GM19099 (cell line): ENCODE measurements around the gene PTPRJ.

Experiments used
- POLR2A ChIP-seq: IDR thresholded peaks from 3 replicates; pipeline ENCODE4 v1.6.1; 2011; ENCODE audit warnings: low read depth; ENCODE audit not compliant: insufficient read length; ENCODE audit errors: extremely low read depth

Gene PTPRJ

DNA sequence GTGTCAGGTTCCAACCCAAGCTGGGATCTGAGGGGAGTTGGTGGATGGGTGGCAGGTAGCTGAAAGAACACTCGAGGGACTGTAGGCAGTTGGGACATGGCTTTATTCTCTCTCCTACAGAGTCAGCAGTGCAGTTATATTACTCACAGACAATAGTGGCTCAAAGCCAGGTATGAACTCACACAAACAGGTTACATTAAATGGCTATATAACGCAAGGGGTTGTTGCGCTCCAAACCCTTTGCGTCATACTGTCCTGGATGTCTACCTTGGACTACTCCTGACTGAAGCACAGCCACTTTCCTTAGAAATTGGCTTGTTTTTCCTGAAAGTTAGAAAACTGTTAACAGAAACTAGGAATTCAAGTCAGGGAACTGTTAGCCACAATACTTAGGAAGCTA lies 169.9 kb downstream of the PTPRJ start:
- TF ChIP-seq POLR2A: no peak

DNA sequence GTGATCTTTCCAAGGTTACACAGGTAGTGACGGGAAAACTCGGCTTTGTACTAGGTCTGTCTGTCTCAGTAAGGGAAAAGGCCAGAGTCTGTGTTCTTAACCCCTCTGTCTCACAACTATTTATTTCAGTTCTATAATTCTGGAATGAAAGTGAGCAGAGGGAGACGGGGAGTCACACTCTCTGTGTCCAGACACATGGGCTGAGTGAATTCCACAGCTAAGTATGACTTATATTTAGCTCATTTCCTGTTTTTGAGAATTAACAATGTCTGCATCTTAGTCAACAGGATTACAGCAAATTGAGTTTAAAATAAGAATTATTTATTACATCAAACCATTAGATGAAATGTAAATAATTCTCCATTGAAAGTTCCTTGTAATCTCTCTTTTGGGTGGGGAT lies 173.8 kb downstream of the PTPRJ start:
- no peak for TF ChIP-seq POLR2A

DNA sequence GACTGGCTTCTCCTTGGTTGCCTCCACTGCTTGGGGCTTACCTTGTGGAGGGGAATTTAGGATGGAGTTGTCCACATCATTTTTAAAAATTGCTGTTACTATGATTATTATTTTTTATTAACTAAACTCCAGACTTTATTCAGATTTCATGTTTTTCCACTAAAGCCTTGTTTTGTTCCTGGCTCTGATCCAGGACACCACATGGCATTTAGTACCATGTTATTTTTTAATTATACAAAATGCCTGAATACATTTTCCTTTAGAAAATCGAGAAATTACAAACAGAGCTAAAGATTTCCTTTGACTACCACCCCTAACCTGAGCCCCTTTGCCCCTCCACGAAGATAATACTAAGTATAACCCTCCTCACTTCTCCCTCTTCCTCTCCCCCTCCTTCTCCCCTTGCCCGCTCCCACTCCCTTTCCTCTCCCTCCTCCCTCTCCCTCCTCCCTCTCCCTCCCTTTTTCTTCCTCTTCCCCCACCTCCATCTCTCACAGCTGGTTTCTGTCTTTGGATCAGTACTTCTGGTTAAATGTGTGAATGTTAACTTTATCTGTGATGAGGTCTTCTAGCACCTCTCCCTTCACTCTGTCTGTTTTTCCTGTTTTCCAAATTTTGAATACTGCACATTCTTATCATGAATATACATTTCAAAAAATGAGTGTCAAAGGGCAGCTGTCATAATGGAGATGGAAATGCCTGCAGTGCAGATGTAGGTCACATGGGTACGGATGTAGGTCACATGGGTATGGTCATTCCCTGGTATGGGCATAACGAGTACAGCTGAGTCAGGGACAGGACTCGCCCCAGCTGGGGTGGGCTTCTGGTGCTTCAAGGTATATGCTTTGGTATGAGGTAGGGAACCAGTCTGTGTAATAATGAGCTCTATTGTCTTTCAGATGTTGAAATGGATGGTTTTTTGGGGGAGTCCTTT lies 181.9 kb downstream of the PTPRJ start:
- TF ChIP-seq POLR2A: no peak

DNA sequence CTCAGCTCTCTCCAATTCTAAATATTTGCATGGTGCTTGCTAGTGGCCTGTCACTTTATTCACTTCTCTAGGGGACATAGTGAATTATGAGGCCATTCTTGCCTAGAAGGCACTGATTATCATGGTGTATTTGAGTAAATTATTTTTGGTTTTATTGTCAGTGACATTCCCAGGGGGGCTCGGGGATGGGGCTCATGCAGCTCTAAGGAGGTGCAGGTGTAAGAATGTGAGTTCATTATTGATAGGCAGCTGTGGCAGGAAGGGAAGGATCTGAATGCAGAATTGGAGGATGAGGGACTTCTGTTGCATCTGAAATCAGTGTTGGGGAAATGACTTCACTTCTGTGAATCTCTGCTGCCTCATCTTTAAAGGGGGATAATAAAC lies 182.5 kb downstream of the PTPRJ start:
- TF ChIP-seq POLR2A: no peak

DNA sequence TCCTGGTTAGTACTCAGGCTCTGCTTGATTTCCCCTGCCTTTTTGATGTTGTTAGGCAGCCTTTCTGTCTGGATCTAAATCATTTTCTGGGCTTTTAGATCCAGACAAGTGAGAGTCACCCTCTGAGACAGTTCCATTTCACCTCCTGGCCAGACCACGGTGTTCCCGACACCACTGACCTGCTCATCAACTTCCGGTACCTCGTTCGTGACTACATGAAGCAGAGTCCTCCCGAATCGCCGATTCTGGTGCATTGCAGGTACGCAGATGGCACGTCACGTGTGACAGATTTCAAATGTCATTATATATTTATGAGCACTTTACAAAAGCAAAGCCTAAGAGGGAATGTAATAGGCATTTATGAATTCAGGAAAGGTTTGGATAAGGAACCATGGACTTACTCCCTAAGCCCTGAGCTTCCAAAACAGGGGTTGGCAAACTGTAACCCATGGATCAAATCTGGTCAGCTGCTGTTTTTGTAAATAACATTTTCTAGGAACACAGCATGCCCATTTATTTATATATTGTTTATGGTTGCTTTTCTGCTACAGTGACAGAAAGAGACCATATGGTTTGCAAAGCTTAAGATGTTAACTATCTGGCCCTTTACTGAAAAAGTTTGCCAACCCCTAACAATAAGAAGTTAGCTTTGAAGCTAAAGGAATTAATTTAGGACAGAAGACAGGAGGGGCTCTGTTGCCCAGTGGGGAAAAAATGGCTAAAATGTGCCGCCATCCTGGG lies 183.2 kb downstream of the PTPRJ start:
- TF ChIP-seq POLR2A: no peak

DNA sequence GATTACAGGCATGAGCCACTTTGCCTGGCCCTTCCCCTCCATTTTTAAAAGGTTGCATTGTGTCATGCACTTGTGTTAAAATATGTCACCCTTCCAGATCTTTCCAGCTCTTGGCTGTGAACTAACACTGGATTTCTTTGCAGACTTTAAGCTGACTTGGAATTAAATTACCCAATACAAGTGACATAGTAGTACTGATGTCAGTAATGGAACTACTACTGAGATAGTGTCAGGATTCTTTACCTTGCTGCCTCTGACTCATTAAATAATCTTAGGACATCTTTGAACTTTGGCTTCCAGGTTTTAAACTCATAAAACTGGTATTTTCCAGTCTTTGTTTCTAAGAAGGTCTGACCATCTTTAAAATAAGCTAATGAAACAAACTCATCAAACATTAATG lies 184.5 kb downstream of the PTPRJ start:
- TF ChIP-seq POLR2A: no peak

DNA sequence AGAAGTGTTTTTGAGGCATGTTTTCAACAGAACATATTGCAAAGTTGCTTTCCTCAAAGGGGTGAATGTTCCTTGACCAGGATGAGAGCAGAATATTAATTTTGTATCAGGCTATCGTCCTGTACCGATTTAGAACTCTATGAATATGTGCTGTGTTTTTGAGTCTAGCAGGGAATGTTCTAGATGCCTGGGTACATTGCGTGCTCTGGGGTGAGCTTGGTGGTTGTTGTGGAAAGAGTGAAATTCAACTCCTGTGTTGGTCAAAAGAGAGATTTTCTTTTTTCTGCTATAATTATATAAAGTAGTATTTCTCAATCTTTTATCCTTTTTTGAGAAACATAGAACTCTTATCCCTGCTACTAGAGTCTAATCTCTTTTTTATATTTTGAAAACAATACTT lies 185.1 kb downstream of the PTPRJ start:
- TF ChIP-seq POLR2A: no peak

DNA sequence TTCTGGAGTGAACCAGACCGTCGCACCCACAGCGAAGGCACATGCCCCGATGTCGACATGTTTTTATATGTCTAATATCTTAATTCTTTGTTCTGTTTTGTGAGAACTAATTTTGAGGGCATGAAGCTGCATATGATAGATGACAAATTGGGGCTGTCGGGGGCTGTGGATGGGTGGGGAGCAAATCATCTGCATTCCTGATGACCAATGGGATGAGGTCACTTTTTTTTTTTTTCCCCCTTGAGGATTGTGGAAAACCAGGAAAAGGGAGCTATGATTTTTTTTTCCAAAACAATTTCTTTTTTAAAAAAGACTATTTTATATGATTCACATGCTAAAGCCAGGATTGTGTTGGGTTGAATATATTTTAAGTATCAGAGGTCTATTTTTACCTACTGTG lies 187.0 kb downstream of the PTPRJ start:
- no peak for TF ChIP-seq POLR2A

DNA sequence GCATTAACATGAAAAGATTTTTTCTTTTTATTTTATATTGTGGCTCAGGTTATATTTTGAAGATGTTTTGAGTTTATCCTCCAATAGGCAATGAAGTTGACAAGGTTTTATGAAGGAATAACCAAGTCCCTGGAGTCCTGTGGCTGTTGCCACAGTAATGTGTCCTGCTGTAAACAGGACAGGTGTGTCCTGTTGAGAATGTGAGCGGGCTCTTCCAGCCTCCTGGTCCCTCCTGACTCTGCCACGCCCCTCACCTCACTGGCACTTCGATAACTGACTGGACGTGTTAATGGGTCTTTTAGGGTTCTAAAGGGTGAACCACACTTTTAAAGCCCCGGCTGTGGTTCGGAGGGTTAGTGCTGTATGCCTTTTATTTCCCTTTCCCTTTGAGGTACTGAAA lies 188.5 kb downstream of the PTPRJ start:
- TF ChIP-seq POLR2A: no peak

DNA sequence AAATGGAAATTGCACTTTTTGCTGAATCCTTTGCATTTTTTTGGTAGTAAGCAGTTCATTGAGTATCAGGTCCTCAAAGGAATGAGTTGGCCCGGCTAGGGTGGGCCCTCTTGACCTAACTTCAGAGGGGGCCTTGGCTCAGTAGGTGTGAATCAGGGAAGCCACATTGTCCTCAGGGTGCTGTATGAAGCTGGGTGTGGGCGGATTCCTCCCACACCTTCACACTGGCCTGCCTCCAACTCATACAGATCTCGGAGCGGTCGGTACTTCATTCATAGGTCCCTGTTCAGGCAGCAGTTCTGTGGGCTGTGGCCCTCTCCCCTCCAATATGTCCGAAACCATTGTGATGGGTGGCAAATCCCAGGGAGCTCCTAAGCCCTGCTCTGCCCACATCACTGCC lies 188.9 kb downstream of the PTPRJ start:
- TF ChIP-seq POLR2A: no peak

DNA sequence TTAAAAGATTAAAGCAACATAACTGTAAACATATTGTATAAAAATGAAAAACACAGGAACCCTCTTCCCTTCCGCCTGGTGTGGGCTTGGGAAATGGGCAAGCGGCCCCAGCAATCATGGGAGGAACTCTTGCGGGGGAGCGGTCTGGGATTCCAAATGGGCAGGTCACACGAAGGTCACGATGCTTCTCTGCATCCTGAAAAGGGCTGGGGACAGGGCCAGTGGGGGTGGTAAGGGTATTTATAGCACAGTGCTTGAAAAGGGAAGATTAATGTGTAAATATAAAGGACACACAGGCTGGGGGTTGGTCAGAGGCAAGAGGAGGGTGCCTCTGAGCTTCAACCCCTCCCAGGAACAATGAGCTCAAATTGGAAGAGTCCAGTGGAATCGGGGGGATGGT lies 189.4 kb downstream of the PTPRJ start:
- TF ChIP-seq POLR2A: no peak

DNA sequence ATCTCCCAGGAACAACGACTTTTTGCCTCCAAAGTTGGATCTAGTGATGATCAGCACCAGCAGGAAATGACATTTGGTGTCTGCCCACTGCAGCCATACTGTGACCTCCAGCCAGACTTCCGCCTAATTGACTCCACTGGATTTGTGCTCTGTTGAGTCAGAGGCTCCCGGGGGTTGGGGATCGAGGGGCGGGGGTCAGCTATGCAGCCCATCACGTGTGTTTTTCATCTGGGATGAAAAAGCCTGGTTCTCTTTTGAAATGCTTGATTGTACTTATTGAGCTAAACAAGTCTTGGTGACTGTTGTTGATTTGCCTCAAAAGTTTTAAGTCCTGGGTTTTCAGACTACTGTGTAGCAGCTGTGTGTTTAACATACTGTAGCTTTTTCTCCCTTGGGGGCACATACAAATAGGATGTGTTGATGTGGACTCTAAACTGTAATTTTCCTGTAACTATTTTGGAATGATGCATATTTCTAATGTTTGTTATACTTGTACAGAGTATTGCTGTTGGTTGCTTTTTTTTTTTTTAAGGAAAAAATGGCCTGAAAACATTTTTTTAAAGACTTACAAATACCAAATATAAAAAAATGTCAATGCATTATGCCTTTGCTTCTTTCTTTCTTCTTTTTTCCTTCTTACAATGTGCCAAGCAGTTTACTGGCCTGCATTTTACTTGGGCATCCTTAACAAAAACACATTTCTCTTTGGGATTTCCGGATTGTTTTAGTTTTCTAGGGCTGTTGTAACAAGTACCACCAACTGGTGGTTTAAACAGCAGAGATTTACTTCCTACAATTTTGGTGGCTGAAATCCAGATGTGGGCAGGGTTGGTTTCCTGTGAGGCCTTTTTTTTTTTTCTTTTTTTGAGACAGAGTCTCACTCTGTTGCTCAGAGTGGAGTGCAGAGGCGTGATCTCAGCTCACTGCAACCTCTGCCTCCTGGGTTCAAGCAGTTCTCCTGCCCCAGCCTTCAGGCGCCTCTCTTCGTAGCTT lies 190.2 kb downstream of the PTPRJ start:
- no peak for TF ChIP-seq POLR2A

DNA sequence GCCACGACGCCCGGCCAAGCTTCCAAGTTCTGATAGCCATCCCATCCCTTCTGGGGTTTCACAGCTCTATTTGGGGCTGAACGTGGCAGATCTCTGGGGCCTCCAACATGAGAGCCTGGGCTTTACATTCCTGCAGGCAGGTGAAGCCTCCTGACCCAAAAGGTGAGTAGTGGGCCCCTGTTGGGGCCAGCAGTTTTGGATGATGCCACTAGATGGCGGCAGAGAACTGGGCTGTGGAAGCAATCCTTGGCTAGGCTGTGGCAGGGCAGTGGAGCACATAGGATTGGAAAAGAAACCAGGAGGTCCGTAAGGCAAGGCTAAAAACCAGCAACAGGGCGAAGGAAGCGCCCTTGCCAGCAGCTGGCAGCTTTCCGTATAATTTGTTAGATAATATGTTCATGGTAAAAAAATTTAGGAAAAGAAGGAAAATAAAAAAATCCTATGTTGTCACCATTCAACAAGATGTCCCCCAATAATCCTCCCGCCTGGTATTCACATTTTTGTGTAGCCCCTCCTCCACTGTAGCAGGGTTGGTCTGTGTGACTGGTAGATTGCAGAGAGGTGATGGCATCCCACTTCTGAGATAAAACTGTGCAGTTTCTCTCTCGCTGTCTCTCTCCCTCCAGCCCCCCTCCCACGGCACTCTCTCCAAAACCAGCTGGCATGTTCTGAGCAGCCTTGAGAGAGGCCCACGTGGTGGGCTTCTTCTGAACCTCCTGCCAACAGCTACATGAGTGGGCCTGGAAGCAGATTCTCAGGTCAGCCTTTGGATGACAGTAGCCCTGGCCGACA lies 192.7 kb downstream of the PTPRJ start:
- no peak for TF ChIP-seq POLR2A

DNA sequence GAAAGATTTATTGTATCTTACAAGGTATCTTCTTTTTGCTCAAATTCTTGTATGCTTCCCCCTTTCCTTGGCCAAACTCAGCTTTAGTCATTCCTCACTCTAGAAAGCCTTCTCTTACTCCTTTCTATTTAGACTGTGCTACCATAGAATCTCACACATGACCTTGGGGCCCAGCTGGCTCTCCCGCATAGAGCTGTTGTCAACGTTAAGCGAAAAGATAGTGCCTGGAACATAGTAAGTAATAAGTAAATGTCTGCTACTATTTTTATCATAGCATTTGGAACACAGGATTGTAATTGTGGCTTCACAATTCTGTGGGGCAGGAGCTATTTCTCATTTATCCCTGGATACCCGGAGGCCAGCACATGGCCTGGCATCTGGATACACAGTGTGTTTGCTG lies 197.3 kb downstream of the PTPRJ start:
- no peak for TF ChIP-seq POLR2A

DNA sequence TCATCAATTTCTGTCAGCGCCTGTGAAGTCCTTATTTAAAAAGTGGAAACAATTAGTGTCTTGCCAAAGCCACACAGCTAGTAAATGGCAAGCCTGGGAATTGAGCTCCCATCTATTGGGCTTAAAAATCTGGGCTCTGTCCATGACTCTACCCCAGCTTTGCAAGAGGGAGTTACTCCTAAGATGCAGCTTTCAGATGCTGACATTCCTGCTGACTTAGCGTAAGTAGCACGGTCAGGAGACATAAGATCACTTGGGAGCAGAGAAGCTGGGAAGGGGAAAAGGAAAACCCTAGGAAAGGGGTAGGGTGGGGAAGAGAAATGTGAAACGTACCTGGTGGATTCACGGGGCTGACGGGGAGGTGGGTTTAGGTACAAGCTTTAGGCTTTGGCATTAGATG lies 200.3 kb downstream of the PTPRJ start:
- no peak for TF ChIP-seq POLR2A
